Activated naive CD8-positive, alpha-beta T cell treated with anti-CD3 and anti-CD28 coated beads, Interleukin-2, amount 10 ng/mL, durations not matched to agents 7 days and 5 days (primary cell): ENCODE results near the gene LY6G6C. TPM values are rescaled to one million over a fixed set of nuclear protein-coding genes. Genes with fewer than 3 reads are reported as not detected.

Source experiments
- ATAC-seq: fragments of 150-1000 bp; cut with Tn5 transposase; one replicate; pipeline ENCODE4 v1.10.0; 2021; ENCODE audit warnings: low read depth, moderate library complexity
- POLR2A ChIA-PET: fragments of 350-600 bp; sonication (Branson Sonifier 250); formaldehyde crosslinking; loops from one replicate; lab custom pipeline; 2021; ENCODE audit warnings: antibody characterized with exemption; lab: Charles Lee
- DNase-seq: peaks from one replicate; pipeline ENCODE4 v3.0.0; 2021
- H3K27ac Mint-ChIP-seq: one replicate; pipeline ENCODE4 v1.8.0; 2022; ENCODE audit warnings: mild to moderate bottlenecking, mixed read lengths
- H3K27me3 Mint-ChIP-seq: one replicate; pipeline ENCODE4 v1.8.0; 2022; ENCODE audit warnings: mild to moderate bottlenecking, moderate library complexity, mixed read lengths
- H3K36me3 Mint-ChIP-seq: one replicate; pipeline ENCODE4 v1.8.0; 2021; ENCODE audit warnings: mild to moderate bottlenecking, mixed read lengths
- H3K4me1 Mint-ChIP-seq: one replicate; pipeline ENCODE4 v1.8.0; 2021; ENCODE audit warnings: mixed read lengths
- H3K4me3 Mint-ChIP-seq: one replicate; pipeline ENCODE4 v1.8.0; 2022; ENCODE audit warnings: mild to moderate bottlenecking, moderate library complexity, mixed read lengths
- H3K9me3 Mint-ChIP-seq: one replicate; pipeline ENCODE4 v1.8.0; 2021; ENCODE audit warnings: mixed read lengths
- total RNA-seq, 2 experiments: library from RNA; stranded (reverse); gene quantifications; one replicate each; pipeline ENCODE4 v1.2.3, GENCODE V29; 2021

LY6G6C gene
- total RNA-seq, 2 experiments from 2014 or later = not detected

- POLR2A ChIA-PET = interaction anchor here (0.5 to 7.6 kb wide), 31 partner anchors 9 to 243 kb away, joined by 3 to 137 read pairs (median 10); partner anchors contain the start of genes ABHD16A, BAG6, C6orf47 and CSNK2B
- ATAC-seq (peak; percentile 8), DNase-seq (peak; percentile 62)
- H3K4me3 Mint-ChIP-seq = peak overlapping the region; percentile 98
- peaks cover 59% of the 10 kb centered on the region for H3K4me1 Mint-ChIP-seq
- H3K27me3 Mint-ChIP-seq = no peaks in the 10 kb centered on the region
- no peaks in the 10 kb centered on the region for H3K9me3 Mint-ChIP-seq
- peaks cover 40% of the 10 kb centered on the region for H3K36me3 Mint-ChIP-seq
- H3K27ac Mint-ChIP-seq = peak overlapping the region; percentile 93
Observed at GRCh38 chr6:31737991-31738979, 16.7 kb upstream of the LY6G6C start.

DNA sequence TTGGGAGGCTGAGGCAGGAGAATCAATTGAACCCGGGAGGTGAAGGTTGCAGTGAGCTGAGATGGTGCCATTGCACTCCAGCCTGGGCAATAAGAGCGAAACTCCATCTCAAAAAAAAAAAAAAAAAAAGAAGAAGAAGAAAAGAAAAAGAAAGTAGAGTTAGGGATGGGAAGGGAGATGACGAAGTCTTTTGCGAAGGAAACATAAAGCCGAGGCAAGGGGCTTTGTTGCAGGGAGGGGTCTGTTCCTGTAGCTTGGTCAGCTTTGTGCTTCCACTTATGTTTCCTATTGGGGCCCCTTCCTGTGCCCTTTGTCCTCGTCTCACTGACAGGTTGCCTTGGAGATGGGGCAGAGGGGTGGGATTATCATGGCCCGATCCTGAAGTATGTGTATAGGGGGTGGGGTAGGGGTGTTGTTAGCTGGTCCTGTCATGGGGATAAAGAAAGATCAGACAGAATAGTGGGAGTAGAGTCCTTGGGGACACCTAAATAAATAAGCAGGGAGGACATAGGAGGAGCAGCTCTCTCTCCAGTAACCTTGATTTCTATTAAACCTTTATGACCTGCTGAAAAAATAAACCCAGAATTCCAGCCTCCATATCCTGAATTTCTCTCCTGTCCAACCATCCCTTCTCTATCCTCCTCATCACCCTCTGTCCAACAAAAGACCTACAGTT lies 15.9 kb upstream of the LY6G6C start:
- Mint-ChIP-seq H3K27ac (peak overlapping the region; percentile 93), H3K4me1 (peaks cover 54% of the 10 kb centered on the region), H3K4me3 (peak overlapping the region; percentile 98), H3K36me3 (peaks cover 35% of the 10 kb centered on the region), H3K9me3 (no peaks in the 10 kb centered on the region), H3K27me3 (no peaks in the 10 kb centered on the region)
- DNase-seq = no peak
- POLR2A ChIA-PET = interaction anchor here (0.7 to 7.6 kb wide), 27 partner anchors 10 to 243 kb away, joined by 3 to 137 read pairs (median 11); partner anchors contain the start of genes ABHD16A, BAG6, C6orf47 and CSNK2B
- ATAC-seq = no peak

- no peaks in the 10 kb centered on the region for H3K9me3 Mint-ChIP-seq
- no peaks in the 10 kb centered on the region for H3K27me3 Mint-ChIP-seq
- POLR2A ChIA-PET = interaction anchor here (0.6 to 7.6 kb wide), 26 partner anchors 10 to 242 kb away, joined by 3 to 137 read pairs (median 10); partner anchors contain the start of genes ABHD16A, APOM, BAG6 and C6orf47
- H3K4me3 Mint-ChIP-seq = peak overlapping the region; percentile 98
- peaks cover 39% of the 10 kb centered on the region for H3K36me3 Mint-ChIP-seq
- peaks cover 57% of the 10 kb centered on the region for H3K4me1 Mint-ChIP-seq
- ATAC-seq = no peak
- DNase-seq = no peak
- H3K27ac Mint-ChIP-seq = peak overlapping the region; percentile 93
Observed at GRCh38 chr6:31736768-31737314, 15.3 kb upstream of the LY6G6C start.

- DNase-seq (peak; percentile 78), ATAC-seq (peak; percentile 49)
- Mint-ChIP-seq H3K9me3 (no peaks in the 10 kb centered on the region), H3K4me3 (peak within 1 kb of the TSS; percentile 98), H3K4me1 (peaks cover 53% of the 10 kb centered on the region), H3K36me3 (peaks cover 38% of the 10 kb centered on the region), H3K27me3 (no peaks in the 10 kb centered on the region), H3K27ac (peak within 1 kb of the TSS; percentile 93)
- POLR2A ChIA-PET = interaction anchor here (0.6 to 7.6 kb wide), 25 partner anchors 9 to 241 kb away, joined by 3 to 137 read pairs (median 7); partner anchors contain the start of genes ABHD16A, APOM, C6orf47 and CSNK2B
Observed at GRCh38 chr6:31736021-31736767, 14.6 kb upstream of the LY6G6C start, which contains the start of gene CLIC1. Gene CLIC1, minus strand, starts transcription at chr6:31736530. Its CDS starts 230 bp downstream, at chr6:31736300.

DNA sequence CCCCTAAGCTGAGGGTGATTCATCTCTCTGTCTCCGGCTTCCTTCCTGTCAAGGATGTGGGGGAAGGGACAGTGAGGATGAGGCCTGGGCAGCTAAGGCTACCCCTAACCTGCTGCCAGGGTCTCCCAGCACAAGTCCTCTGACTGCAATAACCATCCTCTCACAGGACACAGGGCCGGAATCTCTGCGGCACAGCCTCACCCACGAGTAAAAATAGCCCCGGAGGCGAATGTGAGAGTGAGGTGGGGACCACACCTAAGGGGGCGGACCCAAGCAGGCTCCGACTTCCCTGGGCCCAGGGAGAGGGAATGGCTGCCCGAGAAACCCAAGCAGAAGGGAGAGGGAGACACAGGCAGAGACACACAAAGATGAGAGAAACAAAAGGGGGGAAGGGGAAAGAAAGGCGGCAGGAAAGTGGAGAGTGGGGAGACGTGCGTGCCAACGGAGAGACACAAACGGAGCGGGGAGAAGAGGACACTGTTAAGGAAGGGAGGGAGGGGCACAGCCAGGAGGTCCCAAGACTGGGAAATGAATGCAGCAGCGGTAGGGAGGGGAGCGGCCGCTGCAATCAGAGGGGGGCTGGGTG lies 13.4 kb upstream of the LY6G6C start:
- H3K36me3 Mint-ChIP-seq = peaks cover 43% of the 10 kb centered on the region
- no peaks in the 10 kb centered on the region for H3K27me3 Mint-ChIP-seq
- H3K27ac Mint-ChIP-seq = peak overlapping the region; percentile 93
- ATAC-seq (peak; percentile 37), DNase-seq (peak; percentile 70)
- H3K4me1 Mint-ChIP-seq = peaks cover 55% of the 10 kb centered on the region
- POLR2A ChIA-PET = interaction anchor here (0.6 to 7.6 kb wide), 16 partner anchors 8 to 152 kb away, joined by 3 to 137 read pairs (median 10); partner anchors contain the start of genes ABHD16A, CSNK2B, DDAH2 and GPANK1
- no peaks in the 10 kb centered on the region for H3K9me3 Mint-ChIP-seq
- peak overlapping the region; percentile 98 for H3K4me3 Mint-ChIP-seq

DNA sequence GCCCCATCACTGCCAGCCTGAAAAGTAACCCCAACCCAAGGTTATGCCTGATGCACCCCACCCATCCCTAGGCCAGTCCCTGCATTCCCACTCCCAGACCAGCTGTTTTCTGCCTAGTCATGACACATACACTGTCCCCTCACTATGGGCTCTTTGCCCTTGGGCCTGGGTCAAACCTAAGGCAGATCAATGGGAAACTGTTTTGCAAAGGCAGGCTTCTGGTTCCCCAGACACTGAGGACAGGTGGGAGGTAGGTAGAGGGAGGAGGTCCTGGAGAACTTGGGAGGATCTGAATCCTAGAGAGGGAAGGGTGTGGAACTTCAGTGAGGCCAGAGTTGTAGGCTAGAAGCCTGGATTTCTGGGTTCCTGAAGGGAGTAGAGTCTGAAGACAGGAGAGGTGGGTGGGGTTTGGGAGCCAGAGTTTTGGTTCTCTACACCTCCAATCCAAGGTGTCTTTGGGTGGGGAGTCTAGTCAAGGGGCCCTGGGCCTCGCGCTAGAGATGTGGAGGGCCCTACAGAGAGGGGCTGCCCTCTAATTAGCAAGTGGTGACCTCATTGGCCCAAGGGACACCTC lies 12.8 kb upstream of the LY6G6C start:
- ATAC-seq (no peak), DNase-seq (no peak)
- Mint-ChIP-seq H3K4me1 (peaks cover 52% of the 10 kb centered on the region), H3K36me3 (peaks cover 42% of the 10 kb centered on the region), H3K27me3 (no peaks in the 10 kb centered on the region), H3K9me3 (no peaks in the 10 kb centered on the region), H3K4me3 (peak overlapping the region; percentile 98), H3K27ac (peak overlapping the region; percentile 93)
- POLR2A ChIA-PET = interaction anchor here (0.6 to 7.6 kb wide), 12 partner anchors 7 to 129 kb away, joined by 3 to 137 read pairs (median 10); partner anchors contain the start of genes CSNK2B, DDAH2, GPANK1 and HSPA1A

GRCh38 chr6:31733734-31734133 lies 12.2 kb upstream of the LY6G6C start:
- Mint-ChIP-seq H3K27ac (peak overlapping the region; percentile 93), H3K4me3 (peak overlapping the region; percentile 98), H3K36me3 (peaks cover 42% of the 10 kb centered on the region), H3K27me3 (no peaks in the 10 kb centered on the region), H3K4me1 (peaks cover 52% of the 10 kb centered on the region), H3K9me3 (no peaks in the 10 kb centered on the region)
- DNase-seq (no peak), ATAC-seq (no peak)
- POLR2A ChIA-PET = interaction anchor here (1.4 to 7.6 kb wide), 3 partner anchors 7 to 97 kb away, joined by 3 to 137 read pairs (median 26); partner anchors contain the start of genes DDAH2 and MPIG6B

GRCh38 chr6:31732029-31732428 lies 10.5 kb upstream of the LY6G6C start:
- Mint-ChIP-seq H3K36me3 (peaks cover 43% of the 10 kb centered on the region), H3K27ac (no peak overlapping the region), H3K9me3 (no peaks in the 10 kb centered on the region), H3K4me1 (peaks cover 49% of the 10 kb centered on the region), H3K27me3 (no peaks in the 10 kb centered on the region), H3K4me3 (no peak overlapping the region)
- DNase-seq (no peak), ATAC-seq (no peak)
- POLR2A ChIA-PET = no interaction called here

- POLR2A ChIA-PET = interaction anchor here (0.6 to 9.4 kb wide), 17 partner anchors 7 to 377 kb away, joined by 3 to 137 read pairs (median 4); partner anchors contain the start of genes ABHD16A, CLIC1, HSPA1A and HSPA1B
- H3K36me3 Mint-ChIP-seq = peaks cover 50% of the 10 kb centered on the region
- ATAC-seq (no peak), DNase-seq (no peak)
- peaks cover 57% of the 10 kb centered on the region for H3K4me1 Mint-ChIP-seq
- no peak overlapping the region for H3K27ac Mint-ChIP-seq
- peak overlapping the region; percentile 98 for H3K4me3 Mint-ChIP-seq
- H3K27me3 Mint-ChIP-seq = no peaks in the 10 kb centered on the region
- H3K9me3 Mint-ChIP-seq = no peaks in the 10 kb centered on the region
Observed at GRCh38 chr6:31730631-31731086, 9.1 kb upstream of the LY6G6C start.

DNA sequence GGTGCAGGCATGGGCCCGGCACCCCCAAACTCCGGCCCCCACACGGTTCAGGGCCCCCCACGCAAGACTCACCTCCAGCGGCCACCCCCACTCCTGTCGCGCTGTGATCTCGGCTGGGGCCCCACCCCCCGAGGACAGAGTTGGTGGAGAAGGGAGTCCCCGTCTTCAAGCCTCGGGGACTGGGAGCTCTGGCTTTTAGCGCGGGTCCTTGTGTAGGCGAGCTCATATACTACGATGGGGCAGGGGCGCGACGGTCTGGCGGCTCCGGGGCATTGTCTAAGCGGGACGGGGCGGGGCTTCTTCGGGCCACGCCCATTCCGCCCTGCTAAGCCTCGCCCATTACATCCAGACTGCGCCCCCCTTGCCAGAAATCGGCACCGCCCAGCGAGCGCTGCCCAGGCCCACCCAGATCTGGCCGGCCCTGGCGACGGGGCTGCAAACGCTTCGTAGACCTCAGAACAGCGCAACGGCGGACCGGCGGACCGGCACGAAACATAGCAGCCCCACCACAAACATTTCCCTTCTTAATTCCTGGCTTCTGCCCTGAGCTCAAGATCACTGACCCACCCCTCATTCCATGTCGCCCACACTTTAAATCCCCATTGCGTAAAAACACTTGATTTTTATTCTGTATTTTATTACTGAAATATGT lies 8.6 kb upstream of the LY6G6C start:
- H3K36me3 Mint-ChIP-seq = peaks cover 47% of the 10 kb centered on the region
- no peaks in the 10 kb centered on the region for H3K9me3 Mint-ChIP-seq

More for the DNA sequence above, 8.6 kb upstream of the LY6G6C start:
- DNase-seq (peak; percentile 85), ATAC-seq (peak; percentile 38)
- H3K27ac Mint-ChIP-seq = peak overlapping the region; percentile 88
- no peaks in the 10 kb centered on the region for H3K27me3 Mint-ChIP-seq
- H3K4me3 Mint-ChIP-seq = peak overlapping the region; percentile 98
- POLR2A ChIA-PET = interaction anchor here (0.6 to 9.4 kb wide), 24 partner anchors 7 to 378 kb away, joined by 3 to 137 read pairs (median 4); partner anchors contain the start of genes ABHD16A, CLIC1, GPANK1 and HSPA1A
- H3K4me1 Mint-ChIP-seq = peaks cover 59% of the 10 kb centered on the region
